H1 (cell line): ENCODE measurements around the gene MALT1.
"Not testable (repeated sequence)": the region's sequence is repeated elsewhere in the genome, so short reads cannot be mapped to it uniquely, and the experiment has no call there.

Experiments
- ATF2 ChIP-seq: IDR thresholded peaks from 2 replicates; pipeline ENCODE4 v1.6.1; 2012; ENCODE audit warnings: low read length, inconsistent platforms
- ATF3 ChIP-seq: IDR thresholded peaks from 2 replicates; pipeline ENCODE4 v1.6.1; 2011; ENCODE audit warnings: low read depth, mild to moderate bottlenecking, low read length; ENCODE audit not compliant: insufficient read depth
- CREB1 ChIP-seq: IDR thresholded peaks from 2 replicates; pipeline ENCODE4 v1.6.1; 2012; ENCODE audit warnings: inconsistent platforms
- CTCF ChIP-seq, 3 experiments: IDR thresholded peaks; 1 replicate in 2 of 3; 2 replicates in 1 of 3; pipeline versions ENCODE4 v1.5.1 to v1.6.1; 2011; ENCODE audit warnings: low read length in 3 of 3, mild to moderate bottlenecking in 3 of 3, inconsistent platforms in 2 of 3, low read depth in 1 of 3, moderate library complexity in 1 of 3; ENCODE audit not compliant: insufficient read depth in 1 of 3; ENCODE audit errors: control extremely low read depth in 1 of 3
- EZH2 ChIP-seq: fragments of 200-600 bp; sonication (generic); IDR thresholded peaks from 2 replicates; pipeline ENCODE4 v1.7.1; 2012; ENCODE audit warnings: low read depth, mild to moderate bottlenecking, moderate library complexity, low read length, inconsistent platforms; ENCODE audit not compliant: severe bottlenecking
- JUND ChIP-seq: IDR thresholded peaks from 2 replicates; pipeline ENCODE4 v1.6.1; 2011; ENCODE audit warnings: mild to moderate bottlenecking, improper control_type of control experiment, low read length
- POLR2A ChIP-seq, 2 experiments: IDR thresholded peaks; 1 replicate in 1 of 2; 2 replicates in 1 of 2; pipeline ENCODE4 v1.6.1; 2011; ENCODE audit warnings: low read depth in 2 of 2, low read length in 2 of 2, mild to moderate bottlenecking in 2 of 2; ENCODE audit errors: control extremely low read depth in 1 of 2
- POLR2AphosphoS5 ChIP-seq: IDR thresholded peaks from 2 replicates; pipeline ENCODE4 v1.6.1; 2011; ENCODE audit warnings: low read depth, low read length
- SIX5 ChIP-seq: IDR thresholded peaks from 2 replicates; pipeline ENCODE4 v1.6.1; 2011; ENCODE audit warnings: mild to moderate bottlenecking, low read depth, low read length
- SP1 ChIP-seq: IDR thresholded peaks from 2 replicates; pipeline ENCODE4 v1.6.1; 2011; ENCODE audit warnings: low read depth, low read length
- TAF1 ChIP-seq: IDR thresholded peaks from 2 replicates; pipeline ENCODE4 v1.6.1; 2011; ENCODE audit warnings: mild to moderate bottlenecking, low read depth, low read length
- ZNF274 ChIP-seq: IDR thresholded peaks from 2 replicates; pipeline ENCODE4 v1.7.0; 2012; ENCODE audit warnings: low read length, borderline replicate concordance; ENCODE audit errors: extremely low read depth

- not testable (repeated sequence) for TF ChIP-seq CTCF (IDR thresholded peaks at IDR 0.05; ENCODE audit: control extremely low read depth in 1 of 3, insufficient read depth in 1 of 3, low read depth in 1 of 3, low read length in 3 of 3); JUND; POLR2AphosphoS5; ZNF274; POLR2A (IDR thresholded peaks at IDR 0.05; ENCODE audit: control extremely low read depth in 1 of 2, low read depth in 2 of 2, low read length in 2 of 2); EZH2; SP1; CREB1; SIX5; ATF2; ATF3; TAF1
Observed at GRCh38 chr18:58653144-58653722, 18.0 kb upstream of the MALT1 start.
